ENCODE measurements around the gene MBOAT2. TPM values are rescaled to one million over a fixed set of nuclear protein-coding genes. Genes with fewer than 3 reads are reported as not detected.

Gene MBOAT2
- total and polyA plus RNA-seq, 11 donors = 4.5 to 34.9 (median 16.1) TPM

DNA sequence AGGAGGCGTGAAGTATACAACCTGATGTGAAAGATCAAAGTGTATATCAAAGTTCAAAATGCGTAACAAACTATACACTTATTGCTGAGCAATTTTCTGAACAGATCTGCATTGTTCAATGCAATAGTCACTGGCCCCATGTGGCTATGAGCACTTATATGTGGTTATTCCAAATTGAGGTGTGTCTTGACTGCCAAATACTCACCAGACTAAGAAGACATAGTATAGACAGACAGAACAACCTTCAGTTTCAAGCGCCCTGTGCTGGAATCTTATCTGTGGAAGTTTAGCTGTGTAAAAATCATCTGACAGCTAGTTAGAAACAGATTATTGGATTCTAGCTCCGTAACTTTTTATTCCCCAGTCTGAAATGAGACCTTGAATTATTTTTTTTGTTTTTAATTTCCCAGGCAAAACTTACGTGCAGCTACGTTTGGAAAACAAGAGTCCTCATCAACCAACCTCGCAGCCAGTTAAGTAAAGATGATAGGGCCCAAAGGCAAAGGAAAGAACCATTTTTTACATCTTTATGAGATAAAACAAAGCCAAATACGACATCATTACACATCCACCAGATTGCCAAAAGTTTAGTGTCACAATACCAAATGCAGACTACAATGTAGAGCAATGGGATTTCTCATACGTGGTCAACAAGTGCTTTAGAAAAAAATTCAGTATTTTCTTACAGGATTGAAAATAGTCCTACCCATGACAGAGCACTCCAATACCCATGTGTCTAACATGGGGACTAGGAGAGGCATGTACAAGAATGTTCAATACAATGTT is 37.2 kb downstream of the MBOAT2 start:
- WGBS, 4 donors = 77 to 84% (median 81%) methylated on average over 9 of the region's 9 CpGs

DNA sequence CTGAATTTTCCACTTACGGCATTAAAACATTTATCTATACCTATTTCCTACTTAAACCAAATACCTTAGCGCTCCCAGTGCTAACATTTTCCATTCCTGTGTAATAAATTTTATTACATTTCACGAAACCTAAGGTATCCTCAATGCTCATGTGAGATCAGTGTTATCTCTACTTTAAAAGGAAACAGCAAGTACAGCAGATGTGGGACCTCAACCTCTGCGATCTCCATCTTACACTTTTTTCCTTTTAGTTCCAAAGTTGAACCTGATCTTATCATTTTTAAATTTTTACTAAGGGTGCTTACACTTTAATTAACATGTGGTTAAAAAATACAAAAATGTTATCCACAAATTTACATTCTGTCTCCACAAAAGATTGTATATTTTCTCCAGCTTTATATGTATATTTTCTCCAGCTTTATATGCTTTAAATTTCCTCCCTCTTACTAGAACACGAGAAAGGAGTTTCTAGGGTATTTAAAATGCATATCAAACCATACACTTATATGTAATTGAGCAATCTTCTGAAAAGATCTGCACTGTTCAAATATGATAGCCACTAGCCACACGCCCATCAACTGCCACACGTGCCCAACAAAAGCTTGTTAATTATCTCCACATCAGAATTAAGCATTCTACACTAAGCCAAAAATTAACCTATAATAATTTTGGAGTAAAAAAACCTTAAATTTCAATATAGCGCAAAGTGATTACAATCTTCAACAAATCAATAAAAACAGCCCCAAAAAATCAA is 38.1 kb downstream of the MBOAT2 start:
- 92 to 94% (median 93%) methylated on average over 8 of the region's 8 CpGs for WGBS, 4 donors
- H3K4me1 ChIP-seq = no peaks in the 10 kb centered on the region
- H3K9me3 ChIP-seq = peaks cover 0 to 4% (median 0%) of the 10 kb centered on the region in 12 donors
- no peak overlapping the region for H3K4me3 ChIP-seq
- no peak overlapping the region for H3K27ac ChIP-seq
- DNase-seq (no peak), ATAC-seq (no peak)
- H3K27me3 ChIP-seq = no peaks in the 10 kb centered on the region
- intact Hi-C loops (cut with DNase I) = no loop called here
- no peak for TF ChIP-seq CTCF (IDR thresholded peaks at IDR 0.05)
- TF ChIP-seq POLR2A (IDR thresholded peaks at IDR 0.05) = no peak
- no peaks in the 10 kb centered on the region for H3K36me3 ChIP-seq

More for the DNA sequence above, 37.2 kb downstream of the MBOAT2 start:
- no peak for ATAC-seq
- intact Hi-C loops (cut with DNase I) = no loop called here
- Histone ChIP-seq H3K4me3 (no peak overlapping the region), H3K9me3 (peaks cover 0 to 4% (median 0%) of the 10 kb centered on the region in 12 donors), H3K27ac (no peak overlapping the region), H3K4me1 (no peaks in the 10 kb centered on the region), H3K27me3 (no peaks in the 10 kb centered on the region), H3K36me3 (no peaks in the 10 kb centered on the region)
- no peak for TF ChIP-seq CTCF (IDR thresholded peaks at IDR 0.05)
- TF ChIP-seq POLR2A (IDR thresholded peaks at IDR 0.05) = no peak
- DNase-seq = no peak

DNA sequence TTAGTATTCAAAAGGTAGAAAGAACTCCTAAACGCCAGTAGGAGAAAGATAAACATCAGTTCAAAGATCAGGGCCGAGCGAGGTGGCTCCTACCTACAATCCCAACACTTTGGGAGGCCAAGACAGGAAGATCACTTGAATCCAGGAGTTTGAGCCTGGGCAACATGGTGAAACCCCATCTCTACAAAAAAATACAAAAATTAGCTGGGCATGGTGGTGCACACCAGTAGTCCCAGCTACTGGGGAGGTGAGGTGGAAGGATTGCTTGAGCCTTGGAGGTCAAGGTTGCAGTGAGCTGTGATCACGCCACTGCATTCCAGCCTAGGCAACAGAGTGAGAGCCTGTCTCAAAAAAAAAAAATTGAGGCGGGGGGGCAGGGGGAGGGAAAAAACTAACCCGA is 40.6 kb downstream of the MBOAT2 start:
- H3K4me3 ChIP-seq = no peak overlapping the region
- 95 to 98% (median 96%) methylated on average over 6 of the region's 6 CpGs for WGBS, 4 donors

More for the DNA sequence above, 40.6 kb downstream of the MBOAT2 start:
- ATAC-seq (no peak), DNase-seq (no peak)
- intact Hi-C loops (cut with DNase I) = no loop called here
- H3K27ac ChIP-seq = no peak overlapping the region
- no peak for TF ChIP-seq POLR2A (IDR thresholded peaks at IDR 0.05)
- no peak for TF ChIP-seq CTCF (IDR thresholded peaks at IDR 0.05)
- H3K36me3 ChIP-seq = no peaks in the 10 kb centered on the region
- peaks cover 0 to 3% (median 0%) of the 10 kb centered on the region in 12 donors for H3K4me1 ChIP-seq
- no peaks in the 10 kb centered on the region for H3K9me3 ChIP-seq
- H3K27me3 ChIP-seq = no peaks in the 10 kb centered on the region
